Measurements from ENCODE around the gene DAZAP2.
"Not testable (repeated sequence)": the region's sequence is repeated elsewhere in the genome, so short reads cannot be mapped to it uniquely, and the experiment has no call there.

DAZAP2 gene

DNA sequence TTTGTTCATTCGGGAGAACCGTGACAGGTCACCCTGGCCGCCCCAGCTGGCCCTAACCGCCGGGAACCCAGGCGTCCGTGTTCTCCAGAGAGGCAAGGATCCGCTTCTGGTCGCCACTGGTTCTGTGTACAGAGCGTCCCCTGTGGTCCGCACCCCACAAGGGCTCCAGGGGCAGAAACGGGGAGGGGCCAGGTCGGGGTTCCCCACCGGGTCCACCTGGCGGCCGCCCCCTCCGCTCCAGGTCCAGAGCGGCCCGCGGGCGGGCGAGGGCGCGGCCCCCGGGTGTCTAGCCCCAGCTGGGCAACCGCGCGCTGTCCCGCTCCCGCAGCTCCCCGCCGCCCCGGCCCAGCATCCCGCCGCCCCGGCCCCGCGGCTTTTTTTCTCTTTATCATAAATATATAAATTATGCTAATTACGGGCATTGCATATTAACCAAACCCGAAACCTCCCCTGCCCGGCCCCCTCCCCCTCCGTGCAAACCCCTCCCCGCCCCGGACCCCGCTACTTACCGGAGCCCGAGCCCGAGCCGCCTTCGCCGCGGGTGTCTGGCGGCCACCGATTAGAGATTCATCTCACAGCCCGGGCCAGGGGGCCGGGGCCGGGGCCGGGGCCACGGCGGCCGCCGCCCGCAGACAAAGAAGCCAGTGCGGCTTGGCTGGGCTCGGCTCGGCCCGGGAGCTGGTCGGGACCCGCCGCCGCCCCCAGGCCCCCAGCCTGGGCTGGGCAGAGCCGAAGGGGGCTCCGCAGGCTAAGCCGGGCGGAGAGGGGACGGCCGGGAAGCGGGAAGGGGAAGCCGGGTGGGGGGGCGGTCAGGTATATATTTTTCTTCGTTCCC, 21.3 kb upstream of the DAZAP2 start:
- peak; percentile 87 for DNase-seq (ENCODE audit: low spot score)

GRCh38 chr12:51217968-51218606, 20.5 kb upstream of the DAZAP2 start, which contains the start of gene POU6F1:
Gene POU6F1 (minus strand): TSS chr12:51218062. CDS start chr12:51206836, 11,226 bp downstream.
- DNase-seq (ENCODE audit: low spot score), result peak; percentile 96

- DNase-seq (ENCODE audit: low spot score), result no peak
These were observed 19.9 kb upstream of the DAZAP2 start for GRCh38 chr12:51218607-51219161.

- no peak for DNase-seq (ENCODE audit: low spot score)
These were observed 19.3 kb upstream of the DAZAP2 start for GRCh38 chr12:51219322-51219721.

- DNase-seq (ENCODE audit: low spot score), result not testable (repeated sequence)
These were observed 18.8 kb upstream of the DAZAP2 start for GRCh38 chr12:51219857-51220256.

- no peak for DNase-seq (ENCODE audit: low spot score)
These were observed 16.2 kb upstream of the DAZAP2 start for GRCh38 chr12:51222461-51222860.

DNA sequence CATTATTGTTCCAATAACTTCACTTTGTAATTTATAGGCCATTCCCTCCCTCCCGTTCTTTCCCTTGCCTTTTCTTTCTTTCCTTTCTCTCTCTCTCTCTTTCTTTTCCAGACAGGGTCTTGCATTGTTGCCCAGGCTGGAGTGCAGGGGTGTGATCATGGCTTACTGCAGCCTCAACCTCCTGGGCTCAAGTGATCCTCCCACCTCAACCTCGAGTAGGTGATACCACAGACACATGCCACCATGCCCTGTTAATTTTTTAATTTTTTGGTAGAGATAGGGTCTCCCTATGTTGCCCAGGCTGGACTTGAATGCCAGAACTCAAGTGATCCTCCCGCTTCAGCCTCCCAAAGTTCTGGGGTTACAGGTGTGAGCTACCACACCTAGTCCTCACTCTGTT, 14.0 kb upstream of the DAZAP2 start:
- DNase-seq (ENCODE audit: low spot score), result no peak

GRCh38 chr12:51225234-51225633, 13.4 kb upstream of the DAZAP2 start:
- DNase-seq (ENCODE audit: low spot score), result no peak

DNA sequence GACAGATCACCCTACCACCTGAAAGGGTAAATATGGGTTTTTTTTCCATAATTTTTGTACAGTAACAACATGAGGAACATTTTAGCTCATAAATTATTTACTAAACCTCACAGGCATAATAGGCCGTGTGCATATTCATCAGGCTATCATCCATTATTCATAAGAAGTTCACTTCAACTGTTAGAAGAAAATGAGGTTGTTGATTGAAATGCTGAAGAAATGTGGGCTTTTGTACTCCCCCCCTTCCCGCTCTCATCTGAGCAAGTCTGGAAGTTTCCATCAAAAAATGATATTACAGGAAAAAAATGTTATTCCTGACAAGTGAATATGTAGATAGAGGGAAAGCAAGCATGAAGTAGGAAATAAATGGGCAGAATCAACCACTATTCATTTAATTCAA, 12.9 kb upstream of the DAZAP2 start:
- no peak for DNase-seq (ENCODE audit: low spot score)

DNA sequence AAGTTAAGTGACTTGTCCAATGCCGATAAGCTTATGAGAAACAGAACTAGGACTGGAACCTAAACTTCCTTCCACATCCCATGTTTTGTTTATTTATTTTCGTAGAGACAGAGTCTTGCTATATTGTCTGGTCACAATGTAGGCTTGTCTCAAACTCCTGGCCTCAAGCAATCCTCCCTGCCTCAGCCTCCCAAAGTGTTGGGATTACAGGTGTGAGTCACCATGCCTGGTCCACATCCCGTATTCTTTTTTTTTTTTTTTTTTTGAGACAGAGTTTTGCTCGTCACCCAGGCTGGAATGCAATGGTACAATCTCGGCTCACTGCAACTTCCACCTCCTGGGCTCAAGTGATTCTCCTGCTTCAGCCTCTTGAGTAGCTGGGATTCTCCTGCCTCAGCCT, 11.5 kb upstream of the DAZAP2 start:
- DNase-seq (ENCODE audit: low spot score), result not testable (repeated sequence)

DNA sequence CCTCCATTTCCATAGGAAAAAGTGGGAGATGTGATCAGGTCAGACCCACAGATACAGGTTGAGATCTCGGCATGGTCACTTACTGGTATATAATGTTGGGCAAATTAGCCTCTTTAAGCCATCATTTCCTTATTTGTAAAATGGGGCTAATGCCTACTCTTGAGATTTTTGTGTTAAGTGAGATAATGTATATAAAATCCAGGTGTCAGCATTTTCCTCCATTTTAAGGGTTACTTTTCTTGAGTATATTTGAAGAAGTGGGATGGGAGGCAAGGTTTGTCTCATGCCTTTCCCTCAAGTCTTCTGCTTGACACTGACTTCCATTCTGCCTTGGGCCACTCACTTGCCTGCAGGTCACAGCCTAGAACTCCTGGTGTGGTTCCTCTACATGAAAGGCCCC, 10.7 kb upstream of the DAZAP2 start:
- no peak for DNase-seq (ENCODE audit: low spot score)

GRCh38 chr12:51229116-51229809, 9.4 kb upstream of the DAZAP2 start:
- no peak for DNase-seq (ENCODE audit: low spot score)

- no peak for DNase-seq (ENCODE audit: low spot score)
These were observed 6.0 kb upstream of the DAZAP2 start for GRCh38 chr12:51232642-51233041.

GRCh38 chr12:51234530-51234929, 4.1 kb upstream of the DAZAP2 start:
- DNase-seq (ENCODE audit: low spot score), result no peak

- no peak for DNase-seq (ENCODE audit: low spot score)
These were observed 553 bp upstream of the DAZAP2 start for GRCh38 chr12:51238037-51238509.

GRCh38 chr12:51240971-51241370, 2.3 kb downstream of the DAZAP2 start:
- no peak for DNase-seq (ENCODE audit: low spot score)

- no peak for DNase-seq (ENCODE audit: low spot score)
These were observed 3.5 kb downstream of the DAZAP2 start for GRCh38 chr12:51242120-51242519.

GRCh38 chr12:51242876-51243275, 4.2 kb downstream of the DAZAP2 start:
- DNase-seq (ENCODE audit: low spot score), result no peak

GRCh38 chr12:51244269-51244668, 5.6 kb downstream of the DAZAP2 start:
- no peak for DNase-seq (ENCODE audit: low spot score)

- DNase-seq (ENCODE audit: low spot score), result no peak
These were observed 7.0 kb downstream of the DAZAP2 start for GRCh38 chr12:51245476-51246253.

DNA sequence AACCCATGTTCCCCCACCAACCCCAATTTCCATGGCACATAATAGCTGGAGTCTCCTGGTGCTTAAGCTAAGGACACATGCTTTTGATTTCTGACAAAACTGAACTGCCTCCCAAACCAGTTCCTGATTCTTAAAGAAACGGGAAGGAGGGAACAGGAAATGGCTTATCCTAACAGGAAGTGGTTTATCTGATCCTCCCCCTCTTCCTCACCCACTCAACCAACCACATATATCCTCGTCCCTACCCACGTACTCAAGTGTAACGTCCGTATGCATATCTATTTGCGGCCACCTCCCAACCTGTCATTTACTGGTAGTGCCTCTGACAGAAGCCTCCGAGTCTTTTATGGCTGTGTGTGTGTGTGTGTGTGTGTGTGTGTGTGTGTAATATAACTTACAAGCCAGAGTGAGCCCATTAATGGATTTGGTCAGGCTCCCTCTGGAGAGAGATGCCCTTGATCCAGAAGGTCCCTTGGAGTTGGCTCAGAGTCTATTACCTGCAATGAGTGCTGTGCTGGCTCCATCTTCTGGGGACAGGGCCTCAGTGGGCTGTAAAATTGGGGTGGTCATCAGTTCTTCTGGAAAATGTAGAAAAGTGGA, 7.7 kb downstream of the DAZAP2 start:
- peak; percentile 57 for DNase-seq (ENCODE audit: low spot score)
